GM10266 (cell line): ENCODE data around the gene MDGA2.

ENCODE experiments used
- DNase-seq: peaks from one replicate; pipeline ENCODE4 v3.0.0; 2012; ENCODE audit errors: extremely low spot score
- TF ChIP-seq, protein P1 (sequence below): IDR thresholded peaks from 2 replicates; pipeline ENCODE4 v1.5.1; 2012; ENCODE audit warnings: mild to moderate bottlenecking, low read depth; ENCODE audit not compliant: control insufficient read depth, insufficient read depth; ENCODE audit errors: missing control alignments

The MDGA2 gene

GRCh38 chr14:47425302-47425701 lies 250.1 kb downstream of the MDGA2 start:
- TF ChIP-seq, protein P1, sequence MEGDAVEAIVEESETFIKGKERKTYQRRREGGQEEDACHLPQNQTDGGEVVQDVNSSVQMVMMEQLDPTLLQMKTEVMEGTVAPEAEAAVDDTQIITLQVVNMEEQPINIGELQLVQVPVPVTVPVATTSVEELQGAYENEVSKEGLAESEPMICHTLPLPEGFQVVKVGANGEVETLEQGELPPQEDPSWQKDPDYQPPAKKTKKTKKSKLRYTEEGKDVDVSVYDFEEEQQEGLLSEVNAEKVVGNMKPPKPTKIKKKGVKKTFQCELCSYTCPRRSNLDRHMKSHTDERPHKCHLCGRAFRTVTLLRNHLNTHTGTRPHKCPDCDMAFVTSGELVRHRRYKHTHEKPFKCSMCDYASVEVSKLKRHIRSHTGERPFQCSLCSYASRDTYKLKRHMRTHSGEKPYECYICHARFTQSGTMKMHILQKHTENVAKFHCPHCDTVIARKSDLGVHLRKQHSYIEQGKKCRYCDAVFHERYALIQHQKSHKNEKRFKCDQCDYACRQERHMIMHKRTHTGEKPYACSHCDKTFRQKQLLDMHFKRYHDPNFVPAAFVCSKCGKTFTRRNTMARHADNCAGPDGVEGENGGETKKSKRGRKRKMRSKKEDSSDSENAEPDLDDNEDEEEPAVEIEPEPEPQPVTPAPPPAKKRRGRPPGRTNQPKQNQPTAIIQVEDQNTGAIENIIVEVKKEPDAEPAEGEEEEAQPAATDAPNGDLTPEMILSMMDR = no peak
- no peak for DNase-seq

GRCh38 chr14:47422191-47422590 lies 253.2 kb downstream of the MDGA2 start:
- TF ChIP-seq, protein P1 = no peak
- DNase-seq = no peak

DNA sequence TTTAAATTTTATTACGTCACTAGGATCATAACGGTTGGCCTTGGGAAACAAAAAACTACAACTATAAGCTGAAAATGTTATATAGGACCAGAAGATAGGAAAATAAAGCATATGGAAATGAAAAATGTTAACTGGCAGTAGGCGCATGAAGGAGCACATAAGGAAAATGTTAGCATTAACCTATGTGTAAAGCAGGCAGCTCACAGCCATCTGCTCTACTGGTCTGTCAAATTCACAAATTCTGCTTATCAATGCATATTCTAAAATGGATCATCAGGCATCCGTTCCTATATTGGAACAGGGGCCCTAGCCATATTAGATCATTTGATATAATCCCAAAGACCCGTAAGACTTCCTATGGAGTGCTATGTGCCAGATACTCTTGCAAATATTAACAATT lies 263.9 kb downstream of the MDGA2 start:
- TF ChIP-seq, protein P1 = no peak
- DNase-seq = no peak

- TF ChIP-seq, protein P1 = no peak
- DNase-seq = no peak
Measured at GRCh38 chr14:47392326-47392725, 283.1 kb downstream of the MDGA2 start.

DNA sequence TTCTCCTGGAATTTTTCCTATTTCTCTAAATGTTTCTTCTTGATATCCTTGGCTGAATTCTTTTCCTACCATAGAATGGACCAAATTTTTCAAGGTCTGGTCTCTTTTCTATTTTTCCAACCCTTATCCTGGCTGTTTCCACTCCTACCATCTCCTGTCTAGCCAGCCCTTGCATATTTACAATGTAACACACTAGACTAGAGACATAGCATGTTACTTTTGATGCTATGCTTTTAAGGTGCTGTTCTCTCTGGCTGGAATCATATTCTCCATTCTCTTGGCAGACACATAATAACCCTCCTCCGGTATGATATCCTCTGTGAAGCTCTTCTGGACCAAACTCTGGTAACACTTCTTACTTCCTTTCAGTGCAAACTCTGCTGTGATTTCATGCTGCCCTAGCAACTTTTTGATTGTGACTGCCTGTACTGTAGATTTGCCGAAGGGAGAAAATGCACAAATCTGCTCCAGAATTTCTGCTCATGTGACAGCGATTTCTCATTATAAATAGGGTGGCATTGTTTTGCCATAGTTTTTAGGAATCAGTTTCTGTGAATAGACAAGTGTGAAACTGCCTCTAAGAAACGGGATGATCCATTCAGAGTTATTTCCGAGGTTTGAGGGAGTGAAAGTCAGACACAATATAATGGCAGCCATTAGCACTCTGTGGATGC lies 284.4 kb downstream of the MDGA2 start:
- TF ChIP-seq, protein P1 = no peak
- no peak for DNase-seq

GRCh38 chr14:47389535-47389934 lies 285.9 kb downstream of the MDGA2 start:
- TF ChIP-seq, protein P1 = no peak
- no peak for DNase-seq

DNA sequence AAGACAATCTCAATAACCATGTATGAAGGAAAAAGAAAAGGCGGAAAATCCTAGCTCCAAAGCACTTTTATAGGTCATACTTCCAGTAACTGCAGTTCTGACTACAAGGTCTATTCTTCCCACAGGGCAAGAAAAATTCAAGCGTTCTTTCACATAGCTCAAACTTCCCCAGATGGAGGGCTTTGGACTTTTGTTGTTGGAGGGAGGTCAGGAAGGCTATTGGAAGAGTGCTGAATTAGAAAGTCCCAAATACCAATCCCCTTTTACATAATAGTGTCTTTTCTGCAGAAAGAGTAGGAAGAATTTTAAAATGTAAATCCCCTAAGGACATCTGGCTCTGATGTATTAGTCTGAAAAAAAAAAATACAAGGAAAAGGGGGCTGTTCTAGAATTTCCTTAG lies 309.4 kb downstream of the MDGA2 start:
- DNase-seq = no peak
- TF ChIP-seq, protein P1 = no peak
